Keratinocyte (primary cell): ENCODE results near the gene ZKSCAN1. TPM values are rescaled to one million over a fixed set of nuclear protein-coding genes. Genes with fewer than 3 reads are reported as not detected.

Source experiments
- DNase-seq: peaks from one replicate; pipeline ENCODE4 v3.0.0-alpha.2; 2011; ENCODE audit warnings: low read depth, missing footprints, low spot score
- FAIRE-seq: peaks from 2 replicates; lab custom pipeline; 2011; peaks lifted over from hg19 to GRCh38; lab: Jason Lieb, UNC
- H2AFZ ChIP-seq: 2 replicates; pipeline ENCODE4 v1.6.0; 2012; ENCODE audit warnings: low read length, control low read depth, inconsistent platforms; ENCODE audit not compliant: control insufficient read depth
- H3K27ac ChIP-seq: 2 replicates; pipeline ENCODE4 v1.5.1; 2011; ENCODE audit warnings: low read length; ENCODE audit not compliant: control insufficient read depth, insufficient read depth
- H3K27me3 ChIP-seq: 3 replicates; pipeline ENCODE4 v1.6.0; 2011; ENCODE audit warnings: low read length; ENCODE audit not compliant: control insufficient read depth, insufficient read depth; ENCODE audit errors: extremely low read depth
- H3K36me3 ChIP-seq, 2 experiments: 2 replicates in 1 of 2; 3 replicates in 1 of 2; pipeline ENCODE4 v1.5.1; 2011; ENCODE audit warnings: low read length in 2 of 2, mild to moderate bottlenecking in 1 of 2; ENCODE audit not compliant: control insufficient read depth in 2 of 2, insufficient read depth in 2 of 2; ENCODE audit errors: extremely low read depth in 1 of 2
- H3K4me1 ChIP-seq: 3 replicates; pipeline ENCODE4 v1.5.1; 2011; ENCODE audit warnings: low read length; ENCODE audit not compliant: control insufficient read depth, insufficient read depth; ENCODE audit errors: extremely low read depth
- H3K4me2 ChIP-seq: 3 replicates; pipeline ENCODE4 v1.6.0; 2011; ENCODE audit warnings: low read depth, low read length; ENCODE audit not compliant: control insufficient read depth, insufficient read depth; ENCODE audit errors: extremely low read depth
- H3K4me3 ChIP-seq, 3 experiments: fragments of 200-600 bp in 1 of 3; sonication (generic) in 1 of 3; 2 replicates in 2 of 3; 3 replicates in 1 of 3; pipeline ENCODE4 v1.5.1; 2011 to 2016; ENCODE audit warnings: low read length in 3 of 3, mild to moderate bottlenecking in 3 of 3, control low read depth in 2 of 3, inconsistent platforms in 1 of 3, low read depth in 1 of 3, mixed read lengths in 1 of 3, mixed run types in 1 of 3, moderate library complexity in 1 of 3; ENCODE audit not compliant: control insufficient read depth in 2 of 3, insufficient read depth in 2 of 3; ENCODE audit errors: extremely low read depth in 1 of 3
- H3K79me2 ChIP-seq: 2 replicates; pipeline ENCODE4 v1.6.0; 2012; ENCODE audit warnings: low read length; ENCODE audit not compliant: control insufficient read depth, insufficient read depth
- H3K9ac ChIP-seq: 3 replicates; pipeline ENCODE4 v1.6.0; 2011; ENCODE audit warnings: low read length; ENCODE audit not compliant: control insufficient read depth, insufficient read depth; ENCODE audit errors: extremely low read depth
- H3K9me1 ChIP-seq: 3 replicates; pipeline ENCODE4 v1.6.0; 2011; ENCODE audit warnings: low read length; ENCODE audit not compliant: control insufficient read depth, insufficient read depth; ENCODE audit errors: extremely low read depth
- H3K9me3 ChIP-seq: 2 replicates; pipeline ENCODE4 v1.5.1; 2012; ENCODE audit warnings: low read depth, low read length; ENCODE audit not compliant: control insufficient read depth
- H4K20me1 ChIP-seq: 3 replicates; pipeline ENCODE4 v1.6.0; 2011; ENCODE audit warnings: low read length; ENCODE audit not compliant: control insufficient read depth, insufficient read depth; ENCODE audit errors: extremely low read depth
- EZH2 ChIP-seq: IDR thresholded peaks from one replicate; pipeline ENCODE4 v1.6.1; 2012; ENCODE audit warnings: inconsistent platforms, mild to moderate bottlenecking, low read length, moderate library complexity
- dilution Hi-C: fragments of 300-500 bp; cut with MboI; formaldehyde crosslinking; loops from one replicate; pipeline ENCODE4 v1.7.0; 2020; ENCODE audit warnings: low sequenced_read_pairs; ENCODE audit not compliant: extremely low pct_ligation_motif_present
- polyA plus RNA-seq, 5 experiments: library from polyadenylated mRNA; depleted of rRNA in 3 of 5; stranded (reverse) in 3 of 5; stranded (forward) in 1 of 5; unstranded in 1 of 5; fragments of >200 nt; gene quantifications; 1 replicate in 1 of 5; 2 replicates in 3 of 5; 3 replicates in 1 of 5; pipeline versions ENCODE4 v1.2.1 to v1.2.3, GENCODE V29; 2011 to 2012; ENCODE audit warnings: missing spikeins in 2 of 5, low read depth in 1 of 5, low replicate concordance in 1 of 5
- TF ChIP-seq, protein P1 (sequence below), 3 experiments: IDR thresholded peaks in 1 of 3; conservative IDR thresholded peaks in 1 of 3; optimal IDR thresholded peaks in 1 of 3; 2 replicates in 2 of 3; 3 replicates in 1 of 3; pipeline versions ENCODE3 to v1.5.1; 2011; ENCODE audit warnings: low read length in 3 of 3, mild to moderate bottlenecking in 3 of 3, moderate library complexity in 2 of 3, control low read depth in 1 of 3, inconsistent platforms in 1 of 3; ENCODE audit not compliant: insufficient read depth in 2 of 3; ENCODE audit errors: extremely low read depth in 1 of 3

ZKSCAN1 gene
- polyA plus RNA-seq, 1 donor (not counting 4 experiments of a cell fraction or from before 2014, with no cell fraction given) = 24.7 TPM

DNA sequence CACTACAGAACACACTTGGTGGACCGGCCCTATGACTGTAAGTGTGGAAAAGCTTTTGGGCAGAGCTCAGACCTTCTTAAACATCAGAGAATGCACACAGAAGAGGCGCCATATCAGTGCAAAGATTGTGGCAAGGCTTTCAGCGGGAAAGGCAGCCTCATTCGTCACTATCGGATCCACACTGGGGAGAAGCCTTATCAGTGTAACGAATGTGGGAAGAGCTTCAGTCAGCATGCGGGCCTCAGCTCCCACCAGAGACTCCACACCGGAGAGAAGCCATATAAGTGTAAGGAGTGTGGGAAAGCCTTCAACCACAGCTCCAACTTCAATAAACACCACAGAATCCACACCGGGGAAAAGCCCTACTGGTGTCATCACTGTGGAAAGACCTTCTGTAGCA, 48.8 kb downstream of the ZKSCAN1 start:
- TF ChIP-seq, protein P1, sequence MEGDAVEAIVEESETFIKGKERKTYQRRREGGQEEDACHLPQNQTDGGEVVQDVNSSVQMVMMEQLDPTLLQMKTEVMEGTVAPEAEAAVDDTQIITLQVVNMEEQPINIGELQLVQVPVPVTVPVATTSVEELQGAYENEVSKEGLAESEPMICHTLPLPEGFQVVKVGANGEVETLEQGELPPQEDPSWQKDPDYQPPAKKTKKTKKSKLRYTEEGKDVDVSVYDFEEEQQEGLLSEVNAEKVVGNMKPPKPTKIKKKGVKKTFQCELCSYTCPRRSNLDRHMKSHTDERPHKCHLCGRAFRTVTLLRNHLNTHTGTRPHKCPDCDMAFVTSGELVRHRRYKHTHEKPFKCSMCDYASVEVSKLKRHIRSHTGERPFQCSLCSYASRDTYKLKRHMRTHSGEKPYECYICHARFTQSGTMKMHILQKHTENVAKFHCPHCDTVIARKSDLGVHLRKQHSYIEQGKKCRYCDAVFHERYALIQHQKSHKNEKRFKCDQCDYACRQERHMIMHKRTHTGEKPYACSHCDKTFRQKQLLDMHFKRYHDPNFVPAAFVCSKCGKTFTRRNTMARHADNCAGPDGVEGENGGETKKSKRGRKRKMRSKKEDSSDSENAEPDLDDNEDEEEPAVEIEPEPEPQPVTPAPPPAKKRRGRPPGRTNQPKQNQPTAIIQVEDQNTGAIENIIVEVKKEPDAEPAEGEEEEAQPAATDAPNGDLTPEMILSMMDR (optimal IDR thresholded peaks at IDR 0.05 in 1 of 3, IDR thresholded peaks at IDR 0.05 in 1 of 3, conservative IDR thresholded peaks at IDR 0.05 in 1 of 3; ENCODE audit: extremely low read depth in 1 of 3, insufficient read depth in 2 of 3, low read length in 3 of 3) = no peak
- no peak for TF ChIP-seq EZH2
- dilution Hi-C loops = no loop called here
- no peak overlapping the region for H3K27ac ChIP-seq
- peaks cover 7 to 8% of the 10 kb centered on the region in 2 experiments for H3K36me3 ChIP-seq
- H3K4me2 ChIP-seq = no peak overlapping the region
- H3K9me3 ChIP-seq = no peaks in the 10 kb centered on the region
- H2AFZ ChIP-seq = no peak overlapping the region
- H3K9me1 ChIP-seq = no peaks in the 10 kb centered on the region
- H3K4me1 ChIP-seq = no peaks in the 10 kb centered on the region
- H3K4me3 ChIP-seq = no peak overlapping the region
- FAIRE-seq (no peak), DNase-seq (no peak)
- H3K79me2 ChIP-seq = no peaks in the 10 kb centered on the region
- no peak overlapping the region for H3K9ac ChIP-seq
- H4K20me1 ChIP-seq = no peaks in the 10 kb centered on the region
- no peaks in the 10 kb centered on the region for H3K27me3 ChIP-seq

DNA sequence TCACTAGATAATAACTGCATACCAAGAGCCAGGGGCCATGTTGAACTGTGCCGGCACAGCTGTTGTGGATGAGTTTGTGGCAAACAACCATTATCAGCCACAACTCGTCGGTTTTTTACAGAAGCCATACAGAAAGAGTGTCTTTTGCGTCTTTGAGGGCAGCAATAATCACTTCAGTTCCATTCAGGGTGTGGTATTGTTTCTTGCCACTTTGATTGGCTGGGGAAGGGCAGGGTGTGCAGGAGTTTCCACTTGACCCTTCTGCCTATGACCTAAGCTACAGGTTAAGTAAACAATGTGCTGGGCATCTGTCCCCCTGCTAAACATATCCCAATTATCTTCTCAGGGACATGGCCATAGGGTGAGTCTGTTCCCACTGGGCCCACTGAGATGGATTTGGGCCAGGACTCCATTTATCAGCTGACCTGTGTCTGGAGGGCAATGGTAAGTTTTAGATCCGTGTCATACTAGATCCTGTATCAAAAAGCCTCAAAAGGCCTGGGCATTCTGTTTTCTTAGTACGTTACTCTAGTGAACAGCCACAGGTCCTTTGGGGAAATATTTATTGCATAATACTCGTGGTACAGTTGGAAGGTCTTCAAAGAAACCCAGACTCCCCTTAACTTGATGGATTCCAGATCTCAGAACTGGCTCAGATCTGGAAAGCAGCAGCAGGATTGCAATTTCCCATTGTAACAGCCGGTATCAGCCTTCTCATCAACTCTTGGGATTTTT, 50.2 kb downstream of the ZKSCAN1 start:
- dilution Hi-C loops = no loop called here
- no peaks in the 10 kb centered on the region for H3K9me1 ChIP-seq
- H3K4me3 ChIP-seq = no peak overlapping the region
- no peak overlapping the region for H3K4me2 ChIP-seq
- H3K9me3 ChIP-seq = peaks cover 6% of the 10 kb centered on the region
- no peak for FAIRE-seq
- no peak overlapping the region for H2AFZ ChIP-seq
- H3K36me3 ChIP-seq = peaks cover 16 to 17% of the 10 kb centered on the region in 2 experiments
- no peak for DNase-seq
- H3K27ac ChIP-seq = no peak overlapping the region
- H3K4me1 ChIP-seq = no peaks in the 10 kb centered on the region
- TF ChIP-seq EZH2 = no peak
- TF ChIP-seq, protein P1 (optimal IDR thresholded peaks at IDR 0.05 in 1 of 3, IDR thresholded peaks at IDR 0.05 in 1 of 3, conservative IDR thresholded peaks at IDR 0.05 in 1 of 3; ENCODE audit: extremely low read depth in 1 of 3, insufficient read depth in 2 of 3, low read length in 3 of 3) = no peak
- no peaks in the 10 kb centered on the region for H4K20me1 ChIP-seq
- H3K27me3 ChIP-seq = no peaks in the 10 kb centered on the region
- no peaks in the 10 kb centered on the region for H3K79me2 ChIP-seq
- H3K9ac ChIP-seq = no peak overlapping the region
